ACC112 (cell line): ENCODE data around the gene MT1X.

Experiments used
- H2AFZ ChIP-seq: fragments of 200-600 bp; sonication (generic); one replicate; pipeline ENCODE4 v1.6.0; 2017; ENCODE audit warnings: antibody characterized with exemption, low read length; ENCODE audit not compliant: unreplicated experiment
- H3K27ac ChIP-seq: fragments of 200-600 bp; sonication (generic); 2 replicates; pipeline ENCODE4 v1.5.1; 2014; ENCODE audit warnings: low read depth, mild to moderate bottlenecking, antibody characterized with exemption, low read length, moderate library complexity
- H3K27me3 ChIP-seq: fragments of 200-600 bp; sonication (generic); 2 replicates; pipeline ENCODE4 v1.6.1; 2014; ENCODE audit warnings: mild to moderate bottlenecking, antibody characterized with exemption, low read length, moderate library complexity, mixed read lengths; ENCODE audit not compliant: insufficient read depth
- H3K36me3 ChIP-seq: fragments of 200-600 bp; sonication (generic); 2 replicates; pipeline ENCODE4 v1.6.1; 2016; ENCODE audit warnings: mild to moderate bottlenecking, antibody characterized with exemption, low read length, moderate library complexity, mixed read lengths; ENCODE audit not compliant: insufficient read depth
- H3K4me1 ChIP-seq: fragments of 200-600 bp; sonication (generic); one replicate; pipeline ENCODE4 v1.6.1; 2016; ENCODE audit warnings: low read length, mixed read lengths; ENCODE audit not compliant: insufficient read depth, unreplicated experiment, control insufficient read depth
- H3K4me3 ChIP-seq: fragments of 200-600 bp; sonication (generic); 2 replicates; pipeline ENCODE4 v1.5.1; 2014; ENCODE audit warnings: mild to moderate bottlenecking, low read depth, low read length
- H3K79me2 ChIP-seq: fragments of 200-600 bp; sonication (generic); one replicate; pipeline ENCODE4 v1.6.0; 2016; ENCODE audit warnings: low read length; ENCODE audit not compliant: control insufficient read depth, unreplicated experiment, insufficient read depth

MT1X gene

DNA sequence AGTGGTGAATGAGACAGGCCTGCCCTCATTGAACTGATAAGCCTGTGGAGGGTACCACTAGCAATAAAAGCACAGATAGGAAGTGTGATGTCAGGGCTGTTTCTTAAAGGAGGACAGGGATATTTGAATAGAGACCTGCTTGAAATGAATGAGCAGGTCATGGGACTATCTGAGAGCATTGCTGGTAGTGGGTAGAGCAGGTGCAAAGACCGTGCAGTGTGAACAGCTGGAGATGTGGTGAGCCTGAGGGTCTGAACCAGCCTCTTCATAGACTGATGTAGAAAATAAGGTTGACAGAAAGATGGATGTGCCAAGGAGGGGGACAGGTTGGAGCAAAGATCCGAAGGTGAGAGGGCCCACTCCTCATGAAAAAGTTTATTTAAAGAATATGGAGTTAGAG, 50.1 kb downstream of the MT1X start:
- Histone ChIP-seq H3K4me1 (peaks cover 24% of the 10 kb centered on the region), H2AFZ (no peak overlapping the region), H3K4me3 (no peak overlapping the region), H3K27ac (no peak overlapping the region), H3K36me3 (no peaks in the 10 kb centered on the region), H3K79me2 (peaks cover 78% of the 10 kb centered on the region), H3K27me3 (no peaks in the 10 kb centered on the region)

DNA sequence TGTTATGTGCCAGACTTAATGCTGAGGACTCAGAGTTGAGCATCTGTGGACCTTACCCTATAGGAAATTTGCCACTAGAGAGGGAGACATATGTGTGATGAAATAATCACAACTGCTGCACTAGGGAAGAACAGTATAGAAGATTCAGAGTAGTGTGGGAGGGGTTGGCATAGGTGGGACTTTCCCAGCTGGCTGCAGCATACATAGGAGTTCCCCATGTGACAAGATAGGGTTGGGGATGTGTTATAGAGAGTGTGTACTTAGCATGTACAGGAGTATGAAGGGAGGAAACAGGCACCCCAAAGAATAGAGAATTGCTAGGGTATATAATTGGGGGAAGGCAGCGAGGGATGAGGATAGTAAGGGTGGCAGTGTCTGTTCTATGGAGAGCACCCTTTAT, 50.6 kb downstream of the MT1X start:
- H3K79me2 ChIP-seq, result peaks cover 82% of the 10 kb centered on the region
- no peak overlapping the region for H3K4me3 ChIP-seq
- H2AFZ ChIP-seq, result no peak overlapping the region
- no peaks in the 10 kb centered on the region for H3K27me3 ChIP-seq
- H3K36me3 ChIP-seq, result no peaks in the 10 kb centered on the region
- H3K4me1 ChIP-seq, result peaks cover 26% of the 10 kb centered on the region
- H3K27ac ChIP-seq, result no peak overlapping the region
